Measurements from ENCODE around the gene USP22.

GRCh38 chr17:21075739-21076085, 32.9 kb upstream of the USP22 start:
- TF ChIP-seq CTCF (conservative IDR thresholded peaks at IDR 0.05; ENCODE audit: low read depth, low read length) (no peak), RAD21 (IDR thresholded peaks at IDR 0.05; ENCODE audit: low read length) (no peak), POLR2A (IDR thresholded peaks at IDR 0.05; ENCODE audit: low read depth, low read length) (no peak), RFX5 (IDR thresholded peaks at IDR 0.05; ENCODE audit: low read depth, low read length) (no peak), CEBPB (IDR thresholded peaks at IDR 0.05; ENCODE audit: low read depth, low read length) (no peak), MXI1 (IDR thresholded peaks at IDR 0.05; ENCODE audit: borderline replicate concordance, low read depth, low read length) (no peak), MAZ (IDR thresholded peaks at IDR 0.05; ENCODE audit: borderline replicate concordance, low read depth, low read length) (no peak), SMC3 (IDR thresholded peaks at IDR 0.05; ENCODE audit: low read depth, low read length) (no peak)
- TF ChIP-seq, protein P1, sequence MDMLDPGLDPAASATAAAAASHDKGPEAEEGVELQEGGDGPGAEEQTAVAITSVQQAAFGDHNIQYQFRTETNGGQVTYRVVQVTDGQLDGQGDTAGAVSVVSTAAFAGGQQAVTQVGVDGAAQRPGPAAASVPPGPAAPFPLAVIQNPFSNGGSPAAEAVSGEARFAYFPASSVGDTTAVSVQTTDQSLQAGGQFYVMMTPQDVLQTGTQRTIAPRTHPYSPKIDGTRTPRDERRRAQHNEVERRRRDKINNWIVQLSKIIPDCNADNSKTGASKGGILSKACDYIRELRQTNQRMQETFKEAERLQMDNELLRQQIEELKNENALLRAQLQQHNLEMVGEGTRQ (IDR thresholded peaks at IDR 0.05; ENCODE audit: low read depth, low read length), result no peak
